Lower lobe of right lung (tissue), 2 donors: ENCODE results near the gene NR4A1. TPM values are rescaled to one million over a fixed set of nuclear protein-coding genes. Genes with fewer than 3 reads are reported as not detected.

Experiments used
- ATAC-seq, 2 donors: fragments of 200-7000 bp; cut with Tn5 transposase; one replicate each; pipeline ENCODE4 v1.9.1; 2020 to 2022; ENCODE audit warnings: mild to moderate bottlenecking in 2 of 2, moderate library complexity in 2 of 2
- DNase-seq: peaks from one replicate; pipeline ENCODE4 v3.0.0-alpha.2; 2020
- H3K27ac ChIP-seq: fragments of 200-600 bp; one replicate; pipeline ENCODE4 v1.8.0; 2022
- H3K27me3 ChIP-seq: fragments of 200-600 bp; one replicate; pipeline ENCODE4 v1.8.0; 2022; ENCODE audit warnings: low read depth
- H3K36me3 ChIP-seq: fragments of 200-600 bp; one replicate; pipeline ENCODE4 v1.8.0; 2022; ENCODE audit warnings: mild to moderate bottlenecking
- H3K4me1 ChIP-seq: fragments of 200-600 bp; one replicate; pipeline ENCODE4 v1.8.0; 2022
- H3K4me3 ChIP-seq: fragments of 200-600 bp; one replicate; pipeline ENCODE4 v1.8.0; 2022; ENCODE audit warnings: mild to moderate bottlenecking
- H3K9me3 ChIP-seq: fragments of 200-600 bp; one replicate; pipeline ENCODE4 v1.8.0; 2022
- CTCF ChIP-seq: fragments of 200-600 bp; IDR thresholded peaks from one replicate; pipeline ENCODE4 v1.8.0; 2022; ENCODE audit warnings: antibody characterized with exemption, mild to moderate bottlenecking
- intact Hi-C: fragments of 100-400 bp; cut with DNase I; formaldehyde crosslinking; loops from one replicate; pipeline ENCODE4 v1.11.0; 2022
- total RNA-seq: library from RNA; stranded (reverse); fragmentation: NEBNext Ultra II Directional; extraction: Animal tissue kit (Norgen Biotek cat#: 25700); gene quantifications from one replicate; pipeline ENCODE4 v1.2.1, GENCODE V29; 2021
- donor health status: DM: no; HTN: yes; CAD: no; lungs with severe emphysema.

Gene NR4A1
- total RNA-seq, 1 donor from 2014 or later: 39.3 TPM

GRCh38 chr12:52014567-52015530 lies 36.4 kb upstream of the NR4A1 start:
- Histone ChIP-seq H3K4me3 (no peak overlapping the region), H3K36me3 (peaks cover 47% of the 10 kb centered on the region), H3K27ac (no peak overlapping the region), H3K27me3 (no peaks in the 10 kb centered on the region), H3K4me1 (peaks cover 21% of the 10 kb centered on the region), H3K9me3 (no peaks in the 10 kb centered on the region)
- no peak for ATAC-seq
- TF ChIP-seq CTCF: no peak
- no peak for DNase-seq
- intact Hi-C loops: no loop called here

- no peak for TF ChIP-seq CTCF
- ATAC-seq: no peak
- no peaks in the 10 kb centered on the region for H3K27me3 ChIP-seq
- intact Hi-C loops: no loop called here
- no peaks in the 10 kb centered on the region for H3K9me3 ChIP-seq
- H3K4me3 ChIP-seq: no peak overlapping the region
- H3K36me3 ChIP-seq: peaks cover 45% of the 10 kb centered on the region
- H3K27ac ChIP-seq: no peak overlapping the region
- peaks cover 18% of the 10 kb centered on the region for H3K4me1 ChIP-seq
- no peak for DNase-seq
These were observed 35.7 kb upstream of the NR4A1 start for GRCh38 chr12:52015532-52016041.

GRCh38 chr12:52018433-52019112 lies 32.7 kb upstream of the NR4A1 start:
- no peak overlapping the region for H3K4me3 ChIP-seq
- peaks cover 19% of the 10 kb centered on the region for H3K36me3 ChIP-seq
- no peaks in the 10 kb centered on the region for H3K27me3 ChIP-seq
- intact Hi-C loops: no loop called here
- no peaks in the 10 kb centered on the region for H3K9me3 ChIP-seq
- no peak for TF ChIP-seq CTCF
- H3K27ac ChIP-seq: no peak overlapping the region
- ATAC-seq (no peak), DNase-seq (no peak)
- H3K4me1 ChIP-seq: peaks cover 21% of the 10 kb centered on the region

- H3K27me3 ChIP-seq: no peaks in the 10 kb centered on the region
- no peak overlapping the region for H3K27ac ChIP-seq
- no peak for TF ChIP-seq CTCF
- H3K9me3 ChIP-seq: no peaks in the 10 kb centered on the region
- H3K4me1 ChIP-seq: peaks cover 26% of the 10 kb centered on the region
- ATAC-seq (no peak), DNase-seq (no peak)
- intact Hi-C loops: no loop called here
- H3K4me3 ChIP-seq: no peak overlapping the region
- H3K36me3 ChIP-seq: peaks cover 12% of the 10 kb centered on the region
These were observed 32.0 kb upstream of the NR4A1 start for GRCh38 chr12:52019113-52019770.
